ENCODE measurements around the gene CAVIN2.

The CAVIN2 gene

GRCh38 chr2:191855382-191855781 lies 8.5 kb upstream of the CAVIN2 start:
- no peak overlapping the region for H3K4me3 ChIP-seq (ENCODE audit: low read depth, low read length)
- no peak for DNase-seq (ENCODE audit: low read depth)
- TF ChIP-seq, protein P1, sequence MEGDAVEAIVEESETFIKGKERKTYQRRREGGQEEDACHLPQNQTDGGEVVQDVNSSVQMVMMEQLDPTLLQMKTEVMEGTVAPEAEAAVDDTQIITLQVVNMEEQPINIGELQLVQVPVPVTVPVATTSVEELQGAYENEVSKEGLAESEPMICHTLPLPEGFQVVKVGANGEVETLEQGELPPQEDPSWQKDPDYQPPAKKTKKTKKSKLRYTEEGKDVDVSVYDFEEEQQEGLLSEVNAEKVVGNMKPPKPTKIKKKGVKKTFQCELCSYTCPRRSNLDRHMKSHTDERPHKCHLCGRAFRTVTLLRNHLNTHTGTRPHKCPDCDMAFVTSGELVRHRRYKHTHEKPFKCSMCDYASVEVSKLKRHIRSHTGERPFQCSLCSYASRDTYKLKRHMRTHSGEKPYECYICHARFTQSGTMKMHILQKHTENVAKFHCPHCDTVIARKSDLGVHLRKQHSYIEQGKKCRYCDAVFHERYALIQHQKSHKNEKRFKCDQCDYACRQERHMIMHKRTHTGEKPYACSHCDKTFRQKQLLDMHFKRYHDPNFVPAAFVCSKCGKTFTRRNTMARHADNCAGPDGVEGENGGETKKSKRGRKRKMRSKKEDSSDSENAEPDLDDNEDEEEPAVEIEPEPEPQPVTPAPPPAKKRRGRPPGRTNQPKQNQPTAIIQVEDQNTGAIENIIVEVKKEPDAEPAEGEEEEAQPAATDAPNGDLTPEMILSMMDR (IDR thresholded peaks at IDR 0.05; ENCODE audit: low read depth, low read length), result no peak
- TF ChIP-seq, protein P2, sequence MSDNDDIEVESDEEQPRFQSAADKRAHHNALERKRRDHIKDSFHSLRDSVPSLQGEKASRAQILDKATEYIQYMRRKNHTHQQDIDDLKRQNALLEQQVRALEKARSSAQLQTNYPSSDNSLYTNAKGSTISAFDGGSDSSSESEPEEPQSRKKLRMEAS (IDR thresholded peaks at IDR 0.05; ENCODE audit: low read depth, low read length), result no peak
- TF ChIP-seq MYC (IDR thresholded peaks at IDR 0.05; ENCODE audit: low read depth, low read length), result no peak
- TF ChIP-seq POLR2A (IDR thresholded peaks at IDR 0.05; ENCODE audit: extremely low read depth, insufficient read length), result no peak

- TF ChIP-seq POLR2A (IDR thresholded peaks at IDR 0.05; ENCODE audit: extremely low read depth, insufficient read length) (no peak), MYC (IDR thresholded peaks at IDR 0.05; ENCODE audit: low read depth, low read length) (no peak)
- TF ChIP-seq, protein P1 (IDR thresholded peaks at IDR 0.05; ENCODE audit: low read depth, low read length), result no peak
- TF ChIP-seq, protein P2 (IDR thresholded peaks at IDR 0.05; ENCODE audit: low read depth, low read length), result no peak
- H3K4me3 ChIP-seq (ENCODE audit: low read depth, low read length), result no peak overlapping the region
- DNase-seq (ENCODE audit: low read depth), result no peak
These were observed 7.8 kb upstream of the CAVIN2 start for GRCh38 chr2:191854382-191855372.

DNA sequence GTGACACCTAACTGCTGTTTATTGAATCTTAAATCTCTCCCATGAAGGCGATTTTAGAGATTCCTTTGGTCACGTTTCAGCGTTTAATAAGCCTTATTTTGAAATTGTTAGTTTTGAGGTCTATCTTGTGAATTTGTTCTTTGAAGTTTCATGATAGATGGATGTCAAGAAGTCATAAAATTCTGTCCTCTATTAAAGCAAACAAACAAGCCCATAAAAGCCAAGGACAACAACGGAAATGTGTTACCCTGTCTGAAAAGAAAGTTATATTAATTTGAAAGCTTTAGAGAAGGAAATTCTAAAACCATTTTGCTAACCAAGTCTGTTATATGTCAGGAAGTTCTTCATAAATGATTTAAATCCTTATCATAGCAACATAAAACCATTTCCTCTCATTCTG lies 7.0 kb upstream of the CAVIN2 start:
- TF ChIP-seq, protein P1 (IDR thresholded peaks at IDR 0.05; ENCODE audit: low read depth, low read length), result no peak
- TF ChIP-seq POLR2A (IDR thresholded peaks at IDR 0.05; ENCODE audit: extremely low read depth, insufficient read length) (no peak), MYC (IDR thresholded peaks at IDR 0.05; ENCODE audit: low read depth, low read length) (no peak)
- TF ChIP-seq, protein P2 (IDR thresholded peaks at IDR 0.05; ENCODE audit: low read depth, low read length), result no peak
- H3K4me3 ChIP-seq (ENCODE audit: low read depth, low read length), result no peak overlapping the region
- DNase-seq (ENCODE audit: low read depth), result no peak

GRCh38 chr2:191851158-191851557 lies 4.3 kb upstream of the CAVIN2 start:
- TF ChIP-seq, protein P1 (IDR thresholded peaks at IDR 0.05; ENCODE audit: low read depth, low read length), result no peak
- no peak for TF ChIP-seq POLR2A (IDR thresholded peaks at IDR 0.05; ENCODE audit: extremely low read depth, insufficient read length)
- no peak for TF ChIP-seq MYC (IDR thresholded peaks at IDR 0.05; ENCODE audit: low read depth, low read length)
- TF ChIP-seq, protein P2 (IDR thresholded peaks at IDR 0.05; ENCODE audit: low read depth, low read length), result no peak
- DNase-seq (ENCODE audit: low read depth), result no peak

DNA sequence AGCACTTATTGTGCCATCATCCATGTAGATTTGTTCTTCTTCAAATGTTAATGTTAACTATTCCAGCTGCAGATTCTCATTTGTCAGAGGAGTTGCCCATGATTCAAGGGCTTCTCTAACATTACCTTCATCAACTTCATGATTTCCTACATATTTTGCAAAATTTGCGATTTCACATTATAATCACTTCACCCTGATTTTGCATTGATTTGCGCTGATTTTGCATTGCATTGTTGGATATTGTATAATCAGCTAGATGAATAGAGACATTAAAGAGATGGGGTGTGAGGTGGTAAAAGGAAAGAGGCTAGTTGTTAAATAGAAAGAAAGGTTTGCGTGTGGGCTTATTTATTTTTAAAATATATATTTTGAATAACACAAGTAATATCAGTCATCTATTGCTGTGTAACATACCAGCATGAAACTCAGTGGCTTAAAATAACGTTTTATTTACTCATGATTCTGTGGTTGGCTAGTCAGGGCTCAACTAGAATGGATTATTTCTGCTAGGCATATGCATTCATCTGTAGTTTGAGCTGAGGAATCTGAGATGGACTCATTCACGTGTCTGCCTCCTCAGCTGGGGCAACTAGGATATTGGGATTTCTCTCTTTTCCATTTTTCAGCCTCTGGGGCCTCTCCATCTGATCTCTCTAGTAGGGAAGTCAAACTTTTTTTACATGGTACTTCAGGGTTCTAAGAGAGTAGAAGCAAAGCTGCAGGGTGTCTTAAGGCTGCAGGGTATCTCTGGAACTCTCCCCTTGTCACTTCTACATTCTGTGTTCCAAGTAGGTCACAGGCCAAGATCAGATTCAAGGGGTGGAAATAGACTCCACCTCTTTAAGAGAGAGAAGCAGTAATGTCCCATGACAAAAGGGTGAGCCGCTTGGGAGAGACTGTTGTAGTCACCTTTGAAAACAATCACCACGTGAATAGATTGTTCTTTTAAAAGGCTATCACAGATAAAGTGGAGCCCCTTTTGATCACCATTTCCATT lies 2.2 kb upstream of the CAVIN2 start:
- TF ChIP-seq MYC (IDR thresholded peaks at IDR 0.05; ENCODE audit: low read depth, low read length) (no peak), POLR2A (IDR thresholded peaks at IDR 0.05; ENCODE audit: extremely low read depth, insufficient read length) (no peak)
- TF ChIP-seq, protein P2 (IDR thresholded peaks at IDR 0.05; ENCODE audit: low read depth, low read length), result no peak
- TF ChIP-seq, protein P1 (IDR thresholded peaks at IDR 0.05; ENCODE audit: low read depth, low read length), result no peak
- DNase-seq (ENCODE audit: low read depth), result no peak
- no peak overlapping the region for H3K4me3 ChIP-seq (ENCODE audit: low read depth, low read length)

More at GRCh38 chr2:191851158-191851557, 4.3 kb upstream of the CAVIN2 start:
- no peak overlapping the region for H3K4me3 ChIP-seq (ENCODE audit: low read depth, low read length)

Data from NB4 (cell line).